ENCODE measurements around the gene XRRA1.

GRCh38 chr11:74839971-74840370, 108.9 kb downstream of the XRRA1 start:
- TF ChIP-seq POLR2A (IDR thresholded peaks at IDR 0.05; ENCODE audit: low read length) (no peak), GATA1 (IDR thresholded peaks at IDR 0.05; ENCODE audit: low read depth, low read length) (no peak)
